Uterus (tissue), 4 donors: ENCODE results near the gene DHDH. TPM values are rescaled to one million over a fixed set of nuclear protein-coding genes. Genes with fewer than 3 reads are reported as not detected.

Source experiments
- DNase-seq, 2 donors: peaks; one replicate each; pipeline ENCODE4 v3.0.0-alpha.2; 2019 to 2020
- H3K27ac ChIP-seq, 2 donors: fragments of 200-600 bp; sonication (generic); 1 replicate in 1 of 2; 2 replicates in 1 of 2; pipeline ENCODE4 v1.5.1; 2016 to 2018
- H3K27me3 ChIP-seq, 2 donors: fragments of 200-600 bp; sonication (generic); one replicate each; pipeline ENCODE4 v1.5.1; 2018 to 2019; ENCODE audit warnings: control low read depth in 1 of 2
- H3K36me3 ChIP-seq, 2 donors: fragments of 200-600 bp; sonication (generic); one replicate each; pipeline ENCODE4 v1.5.1; 2019; ENCODE audit warnings: control low read depth in 1 of 2
- H3K4me1 ChIP-seq, 2 donors: fragments of 200-600 bp; sonication (generic); one replicate each; pipeline ENCODE4 v1.5.1; 2018 to 2019; ENCODE audit warnings: control low read depth in 1 of 2
- H3K4me3 ChIP-seq, 2 donors: fragments of 200-600 bp; sonication (generic); 1 replicate in 1 of 2; 2 replicates in 1 of 2; pipeline ENCODE4 v1.5.1; 2018 to 2019; ENCODE audit warnings: mild to moderate bottlenecking in 1 of 2
- H3K9me3 ChIP-seq, 2 donors: fragments of 200-600 bp; sonication (generic); one replicate each; pipeline ENCODE4 v1.5.1; 2019; ENCODE audit warnings: control low read depth in 1 of 2
- CTCF ChIP-seq, 4 experiments: fragments of 200-600 bp in 2 of 4; fragments of 450-650 bp in 2 of 4; sonication (generic) in 2 of 4; IDR thresholded peaks; one replicate each; pipeline ENCODE4 v1.5.1; 2016 to 2019; ENCODE audit warnings: antibody characterized with exemption in 4 of 4, mild to moderate bottlenecking in 2 of 4, moderate library complexity in 1 of 4
- POLR2A ChIP-seq, 2 donors: fragments of 450-650 bp; IDR thresholded peaks; one replicate each; pipeline ENCODE4 v1.6.1; 2016; ENCODE audit warnings: antibody characterized with exemption in 2 of 2, mild to moderate bottlenecking in 1 of 2, moderate library complexity in 1 of 2
- intact Hi-C: fragments of 100-400 bp; cut with DNase I; formaldehyde crosslinking; loops from one replicate; pipeline ENCODE4 v1.15.1; 2023; ENCODE audit warnings: low total_unique reads
- small RNA-seq: library from RNA; depleted of rRNA; stranded (forward); fragments of <200 nt; gene quantifications from one replicate; pipeline ENCODE3, GENCODE V24; 2016
- total RNA-seq, 4 donors: library from RNA; depleted of rRNA in 3 of 4; stranded (reverse); fragments of >200 nt in 3 of 4; gene quantifications; one replicate each; pipeline versions ENCODE4 v1.1.0 to v1.2.4, GENCODE V29; 2014 to 2023
- donor health status: DM: yes; HTN: yes; CAD: no.

Gene DHDH
- total RNA-seq, 4 donors from 2014 or later, result 0.41 to 0.95 TPM; not detected in 2

GRCh38 chr19:48994035-48994386 is 60.5 kb downstream of the DHDH start:
- DNase-seq, result no peak
- no peak for TF ChIP-seq CTCF (IDR thresholded peaks at IDR 0.05)
- TF ChIP-seq POLR2A (IDR thresholded peaks at IDR 0.05), result no peak
- intact Hi-C loops, result no loop called here
- no peaks in the 10 kb centered on the region for H3K27me3 ChIP-seq
- peak overlapping the region; percentile 77 to 95 for H3K4me3 ChIP-seq
- H3K27ac ChIP-seq, result peak overlapping the region; percentile 93 to 97
- H3K36me3 ChIP-seq, result no peaks in the 10 kb centered on the region
- H3K9me3 ChIP-seq, result no peaks in the 10 kb centered on the region
- peaks cover 6 to 24% of the 10 kb centered on the region in 2 donors for H3K4me1 ChIP-seq

Small RNAs within 50 kb of the gene (small RNA-seq; reads per million reads assigned to genes)
- not detected for gene AC026803.1

Other genes starting within 250 kb of the DHDH start
- gene FUT2, start 237.7 kb upstream of the DHDH start, total RNA-seq, result 1 to 10 TPM in 1 of 4 donors, not detected in 3; 1.0 TPM
- 10 to 100 TPM in 1 of 4 donors, 1 to 10 TPM in 1, under 1 TPM in 1, not detected in 1; 0.26 to 24.2 (median 3.0) TPM for gene MAMSTR, start 214.0 kb upstream of the DHDH start, total RNA-seq
- 100 to 1,000 TPM in 1 of 4 donors, 10 to 100 TPM in 2, 1 to 10 TPM in 1; 5.9 to 105 (median 31.9) TPM for gene RASIP1, start 193.1 kb upstream of the DHDH start, total RNA-seq
- 1 to 10 TPM in 1 of 4 donors, under 1 TPM in 1, not detected in 2; under 0.01 to 2.3 TPM for gene IZUMO1, start 186.8 kb upstream of the DHDH start, total RNA-seq
- gene FUT1, start 181.1 kb upstream of the DHDH start, total RNA-seq, result 10 to 100 TPM in 1 of 4 donors, 1 to 10 TPM in 3; 1.5 to 17.7 (median 4.4) TPM
- gene FGF21, start 178.2 kb upstream of the DHDH start, total RNA-seq, result not detected
- gene BCAT2, start 122.7 kb upstream of the DHDH start, total RNA-seq, result 10 to 100 TPM in 3 of 4 donors, 1 to 10 TPM in 1; 9.2 to 54.3 (median 24.6) TPM
- 10 to 100 TPM in 1 of 4 donors, 1 to 10 TPM in 3; 5.6 to 31.9 (median 8.7) TPM for gene HSD17B14, start 97.2 kb upstream of the DHDH start, total RNA-seq
- 10 to 100 TPM in 2 of 4 donors, 1 to 10 TPM in 2; 1.3 to 60.4 (median 10.4) TPM for gene PLEKHA4, start 65.1 kb upstream of the DHDH start, total RNA-seq
- 10 to 100 TPM; 28.6 to 53.0 (median 30.9) TPM for gene PPP1R15A, start 61.3 kb upstream of the DHDH start, total RNA-seq
- gene TULP2, start 35.0 kb upstream of the DHDH start, total RNA-seq, result under 1 TPM in 2 of 4 donors, not detected in 2; 0.14 to 0.70 TPM
- 100 to 1,000 TPM in 3 of 4 donors, 10 to 100 TPM in 1; 98.5 to 211 (median 173) TPM for gene NUCB1, start 33.4 kb upstream of the DHDH start, total RNA-seq
- 10 to 100 TPM; 16.5 to 84.5 (median 39.5) TPM for gene BAX, start 21.2 kb downstream of the DHDH start, total RNA-seq
- gene FTL, start 31.6 kb downstream of the DHDH start, total RNA-seq, result 1,000 to 10,000 TPM in 3 of 4 donors, 100 to 1,000 TPM in 1; 472 to 2,968 (median 1,570) TPM
- gene GYS1, start 59.6 kb downstream of the DHDH start, total RNA-seq, result 10 to 100 TPM in 3 of 4 donors, 1 to 10 TPM in 1; 4.9 to 39.8 (median 16.6) TPM
- 100 to 1,000 TPM in 1 of 4 donors, 10 to 100 TPM in 3; 51.9 to 109 (median 77.7) TPM for gene RUVBL2, start 60.2 kb downstream of the DHDH start, total RNA-seq
- gene LHB, start 83.4 kb downstream of the DHDH start, total RNA-seq, result not detected
- gene CGB3, start 90.6 kb downstream of the DHDH start, total RNA-seq, result not detected
- not detected for gene CGB2, start 98.2 kb downstream of the DHDH start, total RNA-seq
- not detected for gene CGB1, start 103.2 kb downstream of the DHDH start, total RNA-seq
- gene CGB5, start 110.1 kb downstream of the DHDH start, total RNA-seq, result not detected
- not detected for gene CGB8, start 115.4 kb downstream of the DHDH start, total RNA-seq
- not detected for gene CGB7, start 124.0 kb downstream of the DHDH start, total RNA-seq
- 1 to 10 TPM in 1 of 4 donors, under 1 TPM in 1, not detected in 2; 0.64 to 2.2 TPM for gene NTF4, start 131.1 kb downstream of the DHDH start, total RNA-seq
- gene KCNA7, start 139.0 kb downstream of the DHDH start, total RNA-seq, result not detected
- 100 to 1,000 TPM; 196 to 462 (median 289) TPM for gene SNRNP70, start 151.8 kb downstream of the DHDH start, total RNA-seq
- 10 to 100 TPM in 1 of 4 donors, 1 to 10 TPM in 2, not detected in 1; 5.1 to 15.2 (median 5.7) TPM for gene LIN7B, start 180.7 kb downstream of the DHDH start, total RNA-seq
- not detected for gene C19orf73, start 185.4 kb downstream of the DHDH start, total RNA-seq
- 1 to 10 TPM in 2 of 4 donors, under 1 TPM in 1, not detected in 1; 0.51 to 8.3 (median 7.4) TPM for gene PPFIA3, start 185.8 kb downstream of the DHDH start, total RNA-seq
- gene HRC, start 221.7 kb downstream of the DHDH start, total RNA-seq, result 10 to 100 TPM in 1 of 4 donors, 1 to 10 TPM in 2, under 1 TPM in 1; 0.51 to 13.5 (median 6.6) TPM
- gene TRPM4, start 224.1 kb downstream of the DHDH start, total RNA-seq, result 10 to 100 TPM in 3 of 4 donors, 1 to 10 TPM in 1; 9.7 to 28.7 (median 15.4) TPM